ENCODE measurements around the gene SLC6A9.

GRCh38 chr1:44040418-44040817 is 9.2 kb upstream of the SLC6A9 start:
- TF ChIP-seq CTCF (IDR thresholded peaks at IDR 0.05) (no peak), POLR2A (IDR thresholded peaks at IDR 0.05) (no peak)
